Right lobe of liver (tissue), 4 donors: Measurements from ENCODE around the gene MTHFD1.

Experiments
- POLR2A ChIP-seq: fragments of 450-650 bp; IDR thresholded peaks from one replicate; pipeline ENCODE4 v1.6.1; 2017; ENCODE audit warnings: antibody characterized with exemption, mild to moderate bottlenecking
- TF ChIP-seq, protein P1 (sequence below), 4 donors: fragments of 200-600 bp in 3 of 4; fragments of 450-650 bp in 1 of 4; IDR thresholded peaks; one replicate each; pipeline versions ENCODE4 v1.5.1 to v1.8.0; 2016 to 2022; ENCODE audit warnings: antibody characterized with exemption in 4 of 4, mild to moderate bottlenecking in 2 of 4
- donor health status: DM: no; HTN: no; CAD: no.
- donor health status: DM: no; HTN: no; CAD: no.
- donor health status: DM: no; HTN: yes; CAD: no.

DNA sequence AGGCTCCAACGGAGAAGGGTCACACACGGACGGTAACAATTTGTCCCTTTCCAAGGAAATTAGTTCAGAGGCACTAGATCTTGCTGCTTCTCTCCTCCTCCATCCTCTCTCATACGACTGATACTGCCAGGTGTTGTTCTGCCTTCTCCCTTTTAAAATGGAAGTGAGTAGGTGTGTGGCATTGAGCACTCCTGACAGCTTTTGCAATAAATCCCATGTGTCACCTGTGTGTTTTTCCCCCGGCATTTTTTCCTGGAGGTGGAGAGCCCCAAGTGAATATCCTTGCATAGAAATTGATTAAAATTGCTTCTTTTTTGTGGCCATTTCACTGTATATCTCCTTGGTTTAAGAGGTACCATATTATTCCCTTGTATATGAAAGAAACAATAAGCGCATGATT lies 51.0 kb downstream of the MTHFD1 start:
- no peak for TF ChIP-seq POLR2A
- TF ChIP-seq, protein P1, sequence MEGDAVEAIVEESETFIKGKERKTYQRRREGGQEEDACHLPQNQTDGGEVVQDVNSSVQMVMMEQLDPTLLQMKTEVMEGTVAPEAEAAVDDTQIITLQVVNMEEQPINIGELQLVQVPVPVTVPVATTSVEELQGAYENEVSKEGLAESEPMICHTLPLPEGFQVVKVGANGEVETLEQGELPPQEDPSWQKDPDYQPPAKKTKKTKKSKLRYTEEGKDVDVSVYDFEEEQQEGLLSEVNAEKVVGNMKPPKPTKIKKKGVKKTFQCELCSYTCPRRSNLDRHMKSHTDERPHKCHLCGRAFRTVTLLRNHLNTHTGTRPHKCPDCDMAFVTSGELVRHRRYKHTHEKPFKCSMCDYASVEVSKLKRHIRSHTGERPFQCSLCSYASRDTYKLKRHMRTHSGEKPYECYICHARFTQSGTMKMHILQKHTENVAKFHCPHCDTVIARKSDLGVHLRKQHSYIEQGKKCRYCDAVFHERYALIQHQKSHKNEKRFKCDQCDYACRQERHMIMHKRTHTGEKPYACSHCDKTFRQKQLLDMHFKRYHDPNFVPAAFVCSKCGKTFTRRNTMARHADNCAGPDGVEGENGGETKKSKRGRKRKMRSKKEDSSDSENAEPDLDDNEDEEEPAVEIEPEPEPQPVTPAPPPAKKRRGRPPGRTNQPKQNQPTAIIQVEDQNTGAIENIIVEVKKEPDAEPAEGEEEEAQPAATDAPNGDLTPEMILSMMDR (IDR thresholded peaks at IDR 0.05): no peak
